GM21723 (cell line): ENCODE results near the gene PALS2.

Source experiments
- ATAC-seq: cut with Tn5 transposase; IDR thresholded peaks from one replicate; pipeline ENCODE4 v1.9.1; 2021; ENCODE audit warnings: mild to moderate bottlenecking, moderate library complexity; ENCODE audit not compliant: unreplicated experiment

The PALS2 gene, protein sequence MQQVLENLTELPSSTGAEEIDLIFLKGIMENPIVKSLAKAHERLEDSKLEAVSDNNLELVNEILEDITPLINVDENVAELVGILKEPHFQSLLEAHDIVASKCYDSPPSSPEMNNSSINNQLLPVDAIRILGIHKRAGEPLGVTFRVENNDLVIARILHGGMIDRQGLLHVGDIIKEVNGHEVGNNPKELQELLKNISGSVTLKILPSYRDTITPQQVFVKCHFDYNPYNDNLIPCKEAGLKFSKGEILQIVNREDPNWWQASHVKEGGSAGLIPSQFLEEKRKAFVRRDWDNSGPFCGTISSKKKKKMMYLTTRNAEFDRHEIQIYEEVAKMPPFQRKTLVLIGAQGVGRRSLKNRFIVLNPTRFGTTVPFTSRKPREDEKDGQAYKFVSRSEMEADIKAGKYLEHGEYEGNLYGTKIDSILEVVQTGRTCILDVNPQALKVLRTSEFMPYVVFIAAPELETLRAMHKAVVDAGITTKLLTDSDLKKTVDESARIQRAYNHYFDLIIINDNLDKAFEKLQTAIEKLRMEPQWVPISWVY

DNA sequence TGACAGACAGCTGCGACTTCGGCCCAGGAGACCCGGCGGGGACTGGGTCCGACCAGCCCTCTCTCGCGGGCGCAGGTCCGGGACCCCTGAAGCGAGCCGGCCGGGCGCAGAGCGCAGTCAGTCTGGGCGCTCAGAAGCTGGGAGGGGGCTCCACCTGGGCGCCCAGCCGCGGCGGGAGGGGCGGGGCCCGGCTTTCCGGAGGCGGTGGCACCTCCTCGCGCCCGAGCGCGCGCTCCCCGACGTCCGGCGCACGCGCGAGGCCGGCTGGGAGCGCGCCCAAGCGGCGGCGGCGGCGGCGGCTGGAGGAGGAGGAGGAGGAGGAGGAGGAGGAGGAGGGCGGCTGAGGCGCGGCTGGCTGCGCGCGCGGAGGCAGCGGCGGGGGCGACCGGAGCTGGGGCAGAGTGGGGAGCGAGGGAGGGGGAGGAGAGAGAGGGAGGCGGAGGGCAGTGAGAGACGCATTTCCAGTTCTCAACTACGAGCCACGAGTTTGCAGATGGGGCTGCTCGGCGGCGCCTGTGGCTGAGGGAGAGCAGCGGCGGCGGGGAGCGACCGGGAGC lies at the start of gene PALS2:
PALS2 (plus strand) TSS at position 456 of the 557 bp plus-strand sequence. CDS start 50,216 bp downstream, outside the sequence.
- ATAC-seq: peak; percentile 52

DNA sequence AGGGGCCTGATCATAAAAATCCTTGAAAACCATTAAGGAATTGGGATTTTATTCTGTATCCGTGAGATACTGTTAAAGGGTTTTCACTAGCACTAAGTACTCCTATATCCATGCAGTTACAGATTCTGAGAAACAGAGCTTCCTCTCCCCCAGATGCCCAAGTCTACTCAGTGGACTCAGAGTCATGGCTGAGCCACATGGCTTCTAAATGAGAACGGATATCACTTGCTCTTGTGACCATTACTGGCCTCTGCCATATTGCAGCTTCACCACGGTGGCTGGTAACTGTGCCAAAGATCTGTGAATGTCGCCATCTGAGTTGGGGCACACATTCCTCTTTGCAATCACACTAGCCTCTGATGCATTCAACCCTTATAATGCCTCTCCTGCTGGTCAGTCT lies 42.0 kb upstream of the PALS2 start:
- ATAC-seq: no peak

DNA sequence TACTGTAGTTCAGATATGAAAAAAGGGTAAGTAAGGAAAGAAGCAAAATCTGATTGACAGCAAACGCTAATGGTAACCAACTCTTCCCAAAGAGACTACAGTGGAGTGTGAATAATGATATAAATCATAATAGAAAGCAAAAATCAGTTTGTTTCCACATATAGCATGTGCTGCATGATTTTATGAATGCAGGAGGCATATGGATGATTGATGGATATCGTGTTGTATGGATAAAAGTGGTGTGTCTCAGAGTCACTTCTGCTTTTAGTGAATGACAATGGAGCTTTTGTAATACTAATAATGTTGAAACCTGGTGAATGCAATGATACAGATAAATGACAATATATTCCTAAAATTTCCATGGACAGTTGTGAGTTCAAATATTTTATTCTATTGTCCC lies 36.6 kb upstream of the PALS2 start:
- ATAC-seq: no peak

DNA sequence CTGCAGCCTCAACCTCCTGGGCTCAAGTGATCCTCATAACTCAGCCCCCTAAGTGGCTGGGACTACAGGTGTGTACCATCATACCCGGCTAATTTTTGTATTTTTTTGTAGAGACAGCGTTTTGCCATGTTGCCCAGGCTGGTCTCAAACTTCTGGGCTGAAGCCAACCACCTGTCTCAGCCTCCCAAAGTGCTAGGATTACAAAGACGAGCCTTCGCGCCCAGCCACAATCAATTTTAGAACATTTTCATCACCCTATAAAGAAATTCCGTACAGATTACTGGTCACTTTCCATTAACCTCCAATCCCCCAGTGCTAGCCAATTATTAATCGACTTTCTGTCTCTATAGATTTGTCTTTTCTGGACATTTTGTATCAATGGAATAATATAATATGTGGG lies 32.3 kb upstream of the PALS2 start:
- ATAC-seq: no peak

DNA sequence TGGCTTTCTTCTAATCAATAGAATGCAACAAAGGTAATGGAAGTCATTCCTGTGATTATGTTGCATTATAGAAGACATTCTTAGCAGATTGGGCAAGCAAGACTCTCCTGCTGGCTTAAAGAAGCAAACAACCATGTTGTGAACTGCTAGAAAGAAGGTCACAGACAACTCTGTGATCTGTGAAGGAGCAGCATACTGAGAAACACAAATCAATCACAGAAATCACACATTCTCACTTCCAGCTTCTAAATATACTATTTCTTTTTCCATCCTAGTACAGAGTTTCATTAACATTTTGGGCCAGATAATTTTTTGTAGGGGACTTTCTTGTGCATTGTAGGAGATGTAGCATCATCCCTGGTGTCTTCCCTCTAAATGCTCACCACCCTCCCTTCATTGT lies 28.0 kb upstream of the PALS2 start:
- no peak for ATAC-seq

DNA sequence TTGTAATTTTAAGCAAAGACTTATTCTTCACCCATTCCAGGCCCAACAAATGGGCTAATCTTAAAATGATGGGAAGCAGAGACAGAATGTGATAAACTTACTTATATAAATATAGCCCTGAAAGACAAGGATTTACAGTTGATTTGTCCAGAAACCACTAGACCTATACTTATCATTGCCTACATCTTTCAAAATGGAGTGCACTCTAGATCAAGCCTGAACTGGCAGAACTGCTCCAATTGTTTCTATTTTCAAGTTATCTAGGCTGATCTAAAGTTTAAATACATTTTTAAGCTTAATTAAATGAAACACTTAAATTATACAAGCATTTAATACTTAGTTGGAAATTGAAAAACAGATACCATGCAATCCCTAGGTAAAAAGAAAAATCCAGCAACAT lies 24.9 kb upstream of the PALS2 start:
- ATAC-seq: no peak

DNA sequence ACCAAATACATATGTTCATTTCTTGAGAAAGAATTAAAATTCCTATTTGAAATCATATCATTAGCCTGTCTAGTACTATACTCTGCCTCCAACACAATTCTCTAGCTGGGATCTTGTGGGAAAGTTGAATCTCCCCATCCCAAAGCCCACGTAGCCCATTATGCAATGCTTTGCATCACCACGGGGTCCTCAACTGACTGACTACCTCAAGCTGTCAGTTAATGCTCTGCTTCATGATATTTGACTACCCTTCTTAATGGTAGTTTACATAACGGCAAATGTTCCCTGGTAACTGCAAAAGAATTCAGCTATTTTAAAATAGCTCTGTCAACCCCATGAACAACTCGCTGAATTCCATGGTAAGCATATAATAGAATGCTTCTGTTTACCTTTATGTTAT lies 23.3 kb upstream of the PALS2 start:
- no peak for ATAC-seq

DNA sequence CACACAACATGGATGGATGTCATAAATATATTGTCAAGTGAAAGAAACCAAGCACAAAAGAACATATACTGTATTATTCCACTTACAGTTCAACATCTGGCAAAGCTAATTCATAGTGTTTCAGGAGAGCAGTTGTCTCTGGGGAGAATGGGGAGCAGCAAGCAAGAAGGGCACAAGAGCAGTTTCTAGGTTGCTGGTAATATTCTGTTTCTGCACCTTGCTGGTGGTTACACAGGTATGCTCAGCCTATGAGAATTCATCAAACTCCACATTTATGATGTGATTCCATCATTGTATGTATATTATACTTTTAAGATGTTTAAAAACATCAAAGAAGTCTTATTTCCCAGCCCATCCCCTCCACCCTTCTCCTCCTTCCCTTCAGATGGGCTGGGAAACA lies 18.1 kb upstream of the PALS2 start:
- ATAC-seq: no peak

DNA sequence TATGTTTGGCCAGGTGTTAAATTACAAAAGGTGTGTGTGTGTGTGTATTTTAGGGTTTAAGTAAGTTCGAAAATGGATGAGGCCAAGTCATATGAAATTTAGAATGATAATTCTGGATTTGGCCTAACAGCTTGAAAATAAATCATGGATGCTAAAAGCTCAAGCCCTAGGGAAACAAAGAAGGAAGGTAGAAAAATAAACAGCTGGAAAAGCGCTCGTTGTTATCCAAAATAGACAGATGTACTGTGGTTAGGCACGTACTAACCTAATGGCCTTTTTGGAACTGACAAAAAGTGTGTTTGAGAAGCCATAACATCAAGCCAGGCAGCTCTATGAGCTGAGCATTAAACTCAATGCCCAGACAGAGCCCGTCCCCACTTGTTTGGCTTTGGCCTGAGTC lies 17.5 kb upstream of the PALS2 start:
- no peak for ATAC-seq

DNA sequence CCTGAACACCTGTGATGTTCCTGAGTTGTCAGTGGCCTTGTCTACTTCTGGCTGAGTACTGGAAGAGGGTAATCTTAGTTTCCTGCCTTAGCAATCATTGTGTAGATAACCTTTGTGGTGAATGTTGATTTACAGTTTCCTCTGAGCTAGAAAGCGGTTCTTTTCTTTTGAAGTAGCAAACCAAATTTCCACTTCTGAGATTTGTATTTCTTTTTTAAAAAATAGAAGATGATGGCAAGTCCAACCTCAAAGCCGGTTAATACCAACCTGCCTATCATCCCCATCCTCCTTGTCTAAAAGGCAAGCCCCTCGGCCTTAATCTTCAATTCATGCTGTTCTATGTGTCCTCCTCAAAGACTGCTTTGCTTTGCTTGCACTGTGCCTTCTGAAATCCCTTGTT lies 12.5 kb upstream of the PALS2 start:
- no peak for ATAC-seq

DNA sequence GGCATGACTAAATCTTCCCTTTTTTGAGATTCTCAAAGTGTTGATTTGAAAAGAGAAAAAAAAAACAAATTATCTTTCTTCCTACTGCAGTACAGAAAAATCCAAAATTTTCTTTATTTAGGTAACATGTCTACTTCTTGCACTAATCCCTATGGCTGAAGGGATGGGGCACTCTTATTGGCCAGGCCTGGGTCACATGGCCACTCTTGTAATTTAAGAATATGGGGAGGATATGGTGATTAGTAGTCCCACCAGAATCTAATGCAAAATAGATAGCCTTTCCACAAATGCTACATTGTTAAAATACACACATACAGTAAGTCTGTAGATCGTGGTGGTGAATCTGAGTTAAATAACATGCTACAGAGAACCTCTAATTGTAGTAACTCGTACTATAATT lies 7.0 kb upstream of the PALS2 start:
- no peak for ATAC-seq

DNA sequence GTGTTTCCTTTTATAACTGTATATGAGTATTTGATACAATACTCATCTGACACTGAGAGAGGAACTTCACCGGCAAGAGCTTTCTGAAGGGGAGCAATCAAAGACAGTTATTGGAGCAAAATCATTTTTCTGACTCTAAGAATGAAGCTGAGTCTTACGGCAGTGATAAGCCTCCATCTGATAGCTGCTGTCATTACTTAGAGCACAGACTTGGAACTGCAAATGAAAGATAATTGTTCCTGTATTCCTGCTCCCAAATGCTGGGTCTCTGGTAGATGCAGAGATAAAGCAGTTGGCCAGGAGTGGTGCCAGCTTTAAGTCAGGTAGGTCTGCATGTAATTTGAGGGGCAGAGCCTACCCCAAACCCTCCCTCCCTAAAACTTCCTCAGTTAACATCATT lies 2.3 kb upstream of the PALS2 start:
- no peak for ATAC-seq

DNA sequence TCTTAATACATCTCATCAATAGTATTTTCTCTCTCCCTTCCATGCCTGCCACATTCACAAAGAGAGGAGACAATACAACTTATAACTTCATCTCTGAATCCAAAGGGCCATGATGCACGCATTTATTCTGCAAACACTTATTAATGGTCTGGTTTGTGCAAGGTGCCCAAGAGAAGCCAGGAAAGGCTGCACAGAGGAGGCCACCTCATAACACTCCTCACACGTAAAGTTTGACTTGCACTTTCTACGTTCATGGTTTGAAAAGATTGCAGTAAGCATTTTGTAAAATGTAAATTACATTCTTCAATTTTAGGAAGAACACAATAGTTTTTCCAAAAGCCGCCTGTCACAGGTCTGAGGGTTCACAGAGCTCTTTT lies 1.2 kb upstream of the PALS2 start:
- ATAC-seq: no peak

DNA sequence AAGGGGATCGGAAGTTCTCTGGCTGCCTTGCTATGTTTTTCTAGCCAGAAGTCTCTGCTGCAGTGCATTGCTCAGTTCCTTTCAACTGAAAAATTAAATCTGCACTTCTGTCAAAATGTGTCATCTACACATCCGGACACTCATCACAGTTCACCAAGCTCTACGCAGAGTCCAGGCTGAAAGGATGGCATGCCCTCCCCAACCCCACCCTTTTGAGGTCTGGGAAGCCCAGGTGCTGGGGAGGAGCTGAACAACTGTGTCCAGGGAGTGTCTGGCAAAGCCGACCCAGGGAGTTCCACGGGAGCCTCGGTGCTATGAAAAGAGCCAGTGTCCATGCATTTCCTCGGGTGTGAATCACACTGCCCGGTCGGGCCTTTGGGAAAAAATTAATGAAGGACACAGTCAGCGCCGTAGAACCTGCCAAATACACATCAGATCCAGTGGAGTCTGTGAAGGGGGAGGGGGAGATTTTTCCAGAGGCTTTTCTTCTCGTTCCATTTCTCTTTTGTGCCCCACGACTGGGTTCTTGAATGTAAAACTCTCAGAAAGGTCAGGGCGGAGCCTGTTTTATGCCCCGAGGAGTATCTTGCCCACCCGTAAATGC lies 757 bp upstream of the PALS2 start:
- no peak for ATAC-seq

DNA sequence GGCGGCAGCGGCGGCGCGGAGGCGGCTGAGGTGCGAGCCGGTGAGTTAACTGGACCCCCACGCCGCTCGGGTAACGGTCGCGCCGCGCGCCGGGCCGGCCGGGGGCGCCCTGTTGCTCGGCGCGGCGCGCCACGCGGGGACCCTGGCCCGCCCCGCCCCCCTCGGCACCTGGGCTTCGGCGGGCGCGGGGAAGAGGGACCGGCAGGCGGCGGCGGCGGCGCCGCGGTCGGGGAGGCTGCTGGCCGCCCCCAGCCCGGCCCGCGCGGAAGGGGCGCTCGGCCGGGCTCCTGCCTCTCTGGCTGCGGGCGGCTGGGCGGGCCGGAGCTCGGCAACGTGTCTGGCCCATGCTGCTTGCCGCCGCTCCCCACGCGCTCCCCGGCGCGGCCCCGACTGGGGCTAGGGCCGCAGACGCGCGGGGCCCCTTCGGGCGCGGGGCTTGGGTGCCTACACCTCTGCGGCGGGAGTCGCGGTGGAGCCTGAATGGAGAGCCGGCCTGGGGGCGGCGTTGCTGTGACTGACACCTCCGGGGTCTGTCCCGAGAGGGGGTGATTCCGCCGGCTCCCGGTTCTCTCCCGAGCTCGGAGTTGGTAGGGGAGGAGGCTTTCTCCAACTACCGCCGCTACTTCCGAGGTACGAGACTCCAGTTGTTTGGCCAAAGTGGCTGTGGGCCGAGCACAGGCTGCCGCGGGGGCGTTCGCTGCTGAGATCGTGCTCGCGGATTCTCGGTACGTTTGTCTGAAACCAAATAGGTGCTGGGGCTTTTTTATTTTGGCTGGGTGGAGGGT lies 494 bp downstream of the PALS2 start:
- peak; percentile 38 for ATAC-seq

DNA sequence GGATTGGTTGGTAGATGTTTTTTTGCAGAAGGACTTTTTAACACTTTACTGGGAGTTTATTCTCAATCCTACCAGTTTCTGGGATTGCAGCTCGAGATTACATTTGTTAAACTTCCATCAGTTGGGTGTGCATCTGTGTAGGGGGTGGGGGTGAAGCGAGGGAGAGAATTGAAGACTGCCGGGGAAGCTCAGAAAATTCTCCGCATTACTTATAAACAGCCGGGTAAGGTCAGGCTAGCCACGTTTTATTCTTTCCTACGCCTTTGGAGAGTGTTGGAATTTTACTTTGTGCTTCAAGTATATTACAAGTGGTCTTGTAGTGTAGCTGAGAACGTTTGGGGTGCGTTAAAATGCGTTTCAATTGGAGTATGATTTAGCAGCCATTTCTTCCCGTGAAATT lies 1.1 kb downstream of the PALS2 start:
- ATAC-seq: no peak

DNA sequence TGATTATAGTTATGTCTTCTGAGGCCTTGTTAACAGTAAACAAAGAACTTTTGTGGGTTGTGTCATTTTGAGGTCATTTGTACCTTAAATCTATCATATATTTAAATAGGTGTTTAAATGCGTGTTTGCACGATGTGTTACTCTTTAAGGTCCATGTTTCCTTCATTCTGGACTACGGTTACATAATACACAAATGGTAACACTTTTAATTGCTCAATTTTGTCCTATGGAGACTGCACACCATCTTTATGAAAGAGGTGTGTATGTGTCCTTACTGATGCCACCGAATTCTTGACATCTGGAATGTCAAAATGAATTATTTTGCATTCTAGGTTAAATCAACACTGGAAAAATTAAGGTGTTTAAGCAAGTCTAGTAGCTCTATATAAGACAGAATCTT lies 1.7 kb downstream of the PALS2 start:
- ATAC-seq: no peak

DNA sequence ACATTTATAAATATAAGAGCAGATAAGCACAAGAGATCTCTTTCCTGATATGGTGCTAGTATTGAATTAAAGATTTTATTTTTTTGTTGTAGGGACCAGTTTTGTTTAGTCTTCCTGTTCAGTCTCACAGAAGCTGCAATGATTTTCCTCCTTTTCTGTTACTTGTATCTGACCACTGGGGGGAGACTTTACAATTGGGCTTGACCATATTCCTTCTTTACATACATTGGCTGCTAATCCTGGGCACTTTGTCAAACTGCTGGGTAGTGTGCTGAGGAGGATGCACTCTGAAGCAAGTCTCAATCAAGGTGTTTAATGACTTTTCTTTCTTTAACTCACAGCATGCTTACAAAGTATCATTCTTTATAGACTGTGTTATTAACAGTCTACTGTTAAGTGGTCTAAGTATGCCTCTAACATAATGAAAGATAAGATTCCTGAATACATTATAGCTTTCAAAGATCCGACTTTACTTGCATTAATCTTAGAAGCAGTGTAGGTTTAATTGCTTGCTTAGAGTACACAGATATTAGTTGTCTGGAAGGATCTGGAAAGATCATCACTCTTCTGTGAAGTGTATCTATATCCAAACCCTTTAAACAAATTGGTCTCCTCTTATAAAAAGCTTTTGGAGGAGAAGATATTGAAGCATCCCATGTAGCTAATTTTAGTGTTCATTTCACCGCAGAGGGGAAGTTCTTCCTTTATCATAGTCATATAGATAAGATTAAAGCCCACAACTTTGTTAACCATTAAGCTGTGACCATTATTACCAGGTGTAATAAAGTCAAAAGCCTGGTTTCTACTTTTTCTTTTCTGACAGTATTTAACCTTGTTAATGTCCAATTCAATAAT lies 3.1 kb downstream of the PALS2 start:
- peak; percentile 35 for ATAC-seq

DNA sequence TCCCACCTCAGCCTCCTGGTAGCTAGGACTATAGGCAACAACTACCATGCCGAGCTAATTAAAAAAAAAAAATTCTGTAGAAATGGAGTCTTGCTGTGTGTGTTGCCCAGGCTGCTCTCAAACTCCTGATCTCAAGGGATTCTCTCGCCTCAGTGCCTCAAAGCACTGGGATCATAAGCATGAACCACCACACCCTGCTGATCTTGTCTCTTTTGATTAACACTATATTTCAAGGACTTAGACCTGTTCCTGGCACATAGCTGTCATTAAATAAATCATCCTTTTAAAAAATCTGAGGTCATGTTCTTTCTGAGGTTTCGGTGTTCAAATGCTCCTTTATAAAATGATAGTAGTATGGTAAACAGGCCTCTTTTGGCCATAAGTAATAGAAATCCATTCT lies 4.8 kb downstream of the PALS2 start:
- ATAC-seq: no peak

DNA sequence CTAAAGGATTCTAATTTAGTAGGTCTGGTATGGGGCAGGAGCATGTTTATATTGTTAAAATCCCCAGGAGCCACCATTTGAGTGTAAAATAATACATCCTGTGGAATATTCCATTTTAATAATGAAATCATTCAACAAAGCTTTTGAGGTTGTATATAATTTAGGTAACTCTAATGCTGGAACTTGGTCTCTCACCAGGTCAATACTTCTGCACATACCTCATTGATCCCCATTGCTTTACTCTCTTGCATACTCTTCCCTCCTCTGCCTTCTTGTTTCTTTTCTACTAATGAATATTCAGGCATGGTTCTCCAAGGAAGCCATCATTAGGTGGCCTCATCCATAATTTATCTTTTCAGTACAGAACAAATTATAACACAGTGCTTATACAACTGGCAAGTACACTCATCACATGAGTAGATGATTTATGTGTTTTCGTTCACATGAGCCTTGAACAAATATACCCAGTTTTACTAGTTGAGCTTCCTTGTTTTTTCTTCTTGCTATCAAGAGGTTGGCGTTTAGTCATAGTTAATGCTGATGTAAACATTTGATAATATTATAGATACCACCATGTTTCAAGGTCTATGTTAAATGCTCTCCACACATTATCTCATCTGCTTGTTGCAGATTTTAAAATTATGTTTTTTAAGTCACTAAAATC lies 7.2 kb downstream of the PALS2 start:
- no peak for ATAC-seq
